Iris pigment epithelial cell (primary cell): Measurements from ENCODE around the gene SLC4A7.
"Not testable (repeated sequence)": the region's sequence is repeated elsewhere in the genome, so short reads cannot be mapped to it uniquely, and the experiment has no call there.

Experiments
- DNase-seq: peaks from one replicate; pipeline ENCODE4 v3.0.0-alpha.2; 2011; ENCODE audit warnings: low read depth

The SLC4A7 gene

DNA sequence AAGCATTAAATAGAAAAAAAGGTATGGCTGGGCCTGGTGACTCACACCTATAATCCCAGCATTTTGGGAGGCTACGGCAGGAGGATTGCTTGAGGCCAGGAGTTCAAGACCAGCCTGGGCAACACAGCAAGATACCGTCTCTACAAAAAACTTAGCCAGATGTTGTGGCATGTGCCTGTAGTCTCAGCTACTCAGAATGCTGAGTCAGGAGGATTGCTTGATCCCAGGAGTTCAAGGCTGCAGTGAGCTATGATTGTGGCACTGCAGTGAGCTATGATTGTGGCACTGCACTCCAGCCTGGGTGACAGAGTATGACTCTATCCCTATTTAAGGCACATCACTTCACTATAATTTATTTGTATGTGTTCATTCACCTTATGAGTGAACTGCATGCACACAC lies 54.3 kb downstream of the SLC4A7 start:
- no peak for DNase-seq

DNA sequence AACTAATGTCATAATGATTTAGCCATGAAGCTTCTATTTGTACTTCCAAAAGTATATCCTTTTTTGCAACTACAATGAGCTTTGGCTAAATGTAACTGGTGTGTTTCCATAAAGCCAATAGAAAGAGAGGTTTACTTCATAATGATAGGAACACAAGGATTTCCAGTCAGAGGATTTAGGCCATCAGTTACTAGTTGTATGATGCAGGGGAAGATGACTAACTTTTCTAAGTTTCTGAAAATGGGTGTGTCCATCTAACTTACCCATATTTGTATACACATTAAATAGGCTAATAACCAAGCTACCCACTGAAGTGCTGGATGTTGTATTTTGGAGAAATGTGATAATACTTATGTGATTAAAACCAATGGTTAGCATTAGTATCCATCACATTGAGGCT lies 55.7 kb downstream of the SLC4A7 start:
- DNase-seq: peak; percentile 15

DNA sequence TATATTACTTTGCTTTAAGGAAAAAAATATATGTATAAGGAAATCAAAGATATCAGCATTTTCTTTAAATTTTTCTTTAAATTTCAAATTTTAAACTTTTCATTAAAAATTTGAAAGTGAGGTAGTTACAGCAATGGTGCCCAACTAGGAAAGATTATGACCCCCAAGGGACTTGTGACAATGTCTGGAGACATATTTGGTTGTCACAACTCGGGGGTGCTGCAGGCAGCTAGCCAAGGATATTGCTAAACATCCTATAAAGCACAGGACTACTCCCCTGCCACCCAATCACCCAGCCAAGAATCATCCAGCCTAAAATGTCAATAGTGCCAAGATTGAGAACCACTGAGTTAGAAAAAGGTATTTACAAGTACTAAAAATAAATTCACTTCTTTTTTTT lies 57.3 kb downstream of the SLC4A7 start:
- no peak for DNase-seq

DNA sequence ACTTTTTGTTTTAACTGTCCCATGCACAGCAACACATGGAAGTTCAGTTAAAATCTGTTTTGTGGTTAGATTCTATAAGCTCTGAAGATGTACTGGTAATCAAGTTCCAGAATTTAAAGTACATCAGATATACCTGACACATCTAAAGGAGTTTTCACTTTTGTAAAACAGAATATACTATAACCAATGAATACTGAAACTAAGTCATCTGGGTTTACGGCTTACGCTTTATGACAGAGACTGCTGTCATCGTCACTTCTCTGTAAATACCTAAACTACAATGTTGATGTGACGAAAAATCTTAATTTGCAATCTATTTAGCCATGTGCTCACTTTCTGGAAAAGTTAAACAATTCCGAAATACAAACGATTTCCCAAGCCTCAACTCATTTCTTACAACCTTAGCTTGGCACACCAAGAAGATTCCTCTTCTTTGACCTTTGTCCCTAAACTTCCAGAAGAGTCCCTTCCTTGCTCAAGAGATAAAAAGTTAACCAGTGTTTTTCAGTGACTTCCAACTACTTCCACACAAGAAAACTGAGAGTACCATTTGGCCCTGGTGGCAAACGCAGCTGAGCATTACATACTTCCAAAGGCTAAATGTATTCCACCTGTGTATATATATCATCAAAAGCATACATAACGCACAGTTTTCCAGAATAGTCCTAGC lies 58.2 kb downstream of the SLC4A7 start:
- no peak for DNase-seq

DNA sequence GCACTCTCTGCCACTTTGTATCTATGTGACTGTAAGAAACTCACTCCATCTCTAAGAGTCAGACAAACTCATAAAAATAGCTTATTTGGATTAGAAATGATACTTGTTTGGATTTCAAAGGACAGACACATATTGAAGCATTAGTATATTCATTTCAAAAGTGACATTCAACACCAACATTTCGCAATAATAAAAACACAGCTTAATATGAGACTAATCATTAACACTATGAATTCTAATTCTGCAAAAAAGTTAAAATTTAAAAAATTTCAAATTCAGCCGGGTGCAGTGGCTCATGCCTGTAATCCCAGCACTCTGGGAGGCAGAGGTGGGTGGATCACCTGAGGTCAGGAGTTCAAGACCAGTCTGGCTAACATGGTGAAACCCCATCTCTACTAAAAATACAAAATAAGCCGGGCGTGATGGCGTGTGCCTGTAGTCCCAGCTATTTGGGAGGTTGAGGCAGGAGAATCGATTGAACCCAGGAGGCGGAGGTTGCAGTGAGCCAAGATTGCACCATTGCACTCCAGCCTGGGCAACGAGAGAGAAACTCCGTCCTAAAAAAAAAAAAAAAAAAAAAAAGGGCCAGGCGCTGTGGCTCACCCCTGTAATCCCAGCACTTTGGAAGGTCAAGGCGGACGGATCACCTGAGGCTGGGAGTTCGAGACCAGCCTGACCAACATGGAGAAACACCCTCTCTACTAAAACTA lies 59.2 kb downstream of the SLC4A7 start:
- DNase-seq: not testable (repeated sequence)

DNA sequence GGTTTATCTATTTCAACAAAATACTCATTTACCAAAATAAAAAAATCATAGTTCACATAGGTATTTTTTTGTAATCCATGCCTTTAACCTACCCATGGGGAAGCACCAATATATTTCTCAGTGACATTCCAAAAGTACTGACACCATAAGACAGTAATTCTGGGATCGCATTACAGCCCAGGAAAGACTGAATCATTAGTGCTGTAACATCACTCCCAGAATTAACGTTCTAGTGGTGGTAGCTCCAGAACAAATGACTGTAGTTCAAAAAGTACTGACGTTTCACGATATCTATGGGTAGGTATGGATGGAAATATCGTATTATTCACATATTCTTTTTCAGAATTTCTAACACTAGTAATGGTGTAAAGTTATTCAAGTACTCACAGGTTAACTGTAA lies 60.7 kb downstream of the SLC4A7 start:
- DNase-seq: peak; percentile 88

DNA sequence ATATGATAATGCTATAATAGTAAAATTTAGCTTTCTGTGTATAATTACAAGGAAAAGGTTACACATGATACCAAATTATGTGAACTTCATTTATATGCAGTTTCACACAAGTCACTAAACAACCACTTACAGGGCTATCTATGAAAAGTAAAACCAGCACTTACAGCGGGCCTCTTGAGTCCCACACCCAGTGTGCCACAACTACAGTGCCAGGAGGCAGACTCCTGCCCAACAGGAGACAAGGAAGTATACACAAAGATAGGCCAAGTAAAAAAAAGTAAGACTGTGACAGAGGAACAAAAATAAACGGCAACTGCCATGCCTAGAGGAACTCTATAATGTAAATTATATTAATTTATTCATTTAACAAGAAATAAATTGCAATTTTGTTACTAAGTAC lies 61.6 kb downstream of the SLC4A7 start:
- no peak for DNase-seq

DNA sequence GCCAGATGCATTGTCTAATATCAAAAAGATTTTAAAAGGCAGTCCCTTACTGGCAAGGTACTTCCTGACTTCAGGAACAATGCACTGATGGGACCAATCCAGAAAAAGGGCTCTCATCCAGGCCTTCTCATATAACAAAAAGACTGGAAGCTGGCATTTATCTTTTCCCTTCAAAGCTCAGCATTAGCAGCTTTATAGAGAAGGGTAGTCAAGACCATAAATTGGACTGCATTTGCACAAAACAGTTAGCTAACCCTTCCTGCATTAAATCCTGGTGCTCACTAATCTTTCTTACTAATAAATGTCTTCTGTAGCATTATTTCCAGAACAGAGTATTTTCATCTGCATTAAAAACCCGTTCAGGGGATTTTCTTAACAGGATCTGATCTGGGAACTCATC lies 69.0 kb downstream of the SLC4A7 start:
- DNase-seq: no peak

DNA sequence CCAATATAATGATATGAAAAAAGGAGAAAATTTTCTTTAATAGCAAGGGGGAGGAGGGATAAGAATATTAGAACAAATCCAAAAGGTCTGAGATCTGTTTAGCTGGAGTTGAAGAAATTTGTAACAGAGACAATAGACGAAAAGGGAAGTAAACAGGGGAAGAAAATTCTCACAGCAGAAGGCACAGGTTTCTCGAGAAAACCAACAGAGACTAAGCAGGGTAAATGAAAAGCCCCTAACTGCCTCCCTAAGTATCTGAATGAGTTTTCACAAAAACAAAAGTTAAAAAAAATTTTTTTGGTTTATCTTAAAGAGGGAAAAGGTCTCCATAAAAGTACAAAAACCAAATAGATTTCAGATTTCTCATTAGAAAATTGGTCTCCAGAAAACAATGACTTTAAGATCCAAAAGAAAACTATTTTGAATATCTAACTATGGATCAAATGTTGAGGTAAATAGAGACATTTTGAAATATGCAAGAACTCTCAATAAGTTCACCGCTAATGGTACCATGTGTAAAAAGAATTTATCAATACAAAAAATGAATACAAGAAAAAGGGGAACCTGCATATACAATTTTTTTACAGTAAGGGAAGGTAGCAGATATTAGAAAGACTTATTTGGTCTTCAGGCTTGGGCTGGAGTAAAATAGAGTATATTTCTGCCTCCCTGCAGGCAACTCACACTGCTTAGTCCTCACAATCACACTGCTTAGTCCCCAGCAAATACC lies 91.1 kb downstream of the SLC4A7 start:
- DNase-seq: no peak

DNA sequence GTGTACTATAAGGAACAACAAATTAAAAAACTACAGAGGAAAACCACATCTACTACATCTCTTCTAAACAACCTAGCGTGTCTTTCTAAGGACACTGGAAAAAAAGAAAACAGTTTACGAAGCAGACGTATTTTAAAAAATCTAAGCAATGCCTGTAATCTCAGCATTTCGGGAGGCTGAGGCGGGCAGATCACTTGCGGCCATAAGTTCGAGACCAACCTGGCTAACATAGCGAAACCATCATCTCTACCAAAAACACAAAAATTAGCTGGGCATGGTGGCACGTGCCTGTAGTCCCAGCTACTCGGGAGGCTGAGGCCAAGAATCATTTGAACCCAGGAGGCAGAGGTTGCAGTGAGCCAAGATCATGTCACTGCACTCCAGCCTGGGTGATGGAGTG lies 91.8 kb downstream of the SLC4A7 start:
- DNase-seq: not testable (repeated sequence)

DNA sequence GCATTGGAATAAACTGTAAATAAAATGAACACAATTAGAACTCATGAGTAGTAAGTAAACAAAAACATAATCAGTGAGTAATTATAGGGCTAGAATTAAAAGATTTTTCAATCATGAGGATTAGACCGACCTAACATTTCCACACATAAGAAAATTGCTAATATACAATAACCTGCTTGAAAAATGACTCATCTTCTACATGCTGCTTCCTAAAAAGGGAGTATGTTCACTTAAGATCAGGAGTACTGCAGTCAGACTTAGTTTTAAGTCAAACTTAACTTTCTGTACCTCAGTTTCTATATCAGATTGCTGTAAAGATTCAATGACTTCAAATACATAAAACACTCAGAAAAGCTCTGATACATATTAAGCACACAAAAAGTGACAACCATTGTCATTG lies 92.4 kb downstream of the SLC4A7 start:
- peak; percentile 24 for DNase-seq

DNA sequence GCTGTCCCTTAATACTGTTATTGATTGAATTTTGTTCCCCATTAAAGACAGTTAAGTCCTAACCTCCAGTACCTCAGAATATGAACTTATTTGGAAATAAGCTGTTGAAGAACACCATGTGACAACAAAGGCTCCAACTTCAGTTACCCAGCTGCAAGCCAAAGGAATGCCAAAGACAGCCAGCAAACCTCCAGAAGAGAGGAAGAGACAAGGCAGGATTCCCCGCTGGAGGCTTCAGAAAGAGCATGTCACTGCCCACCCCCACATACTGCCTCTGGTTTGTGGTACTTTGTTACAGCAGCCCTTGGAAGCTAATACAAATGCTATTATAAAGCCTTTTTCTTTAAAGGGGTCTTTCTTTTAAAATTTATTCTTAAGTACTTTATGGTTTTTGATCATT lies 96.6 kb downstream of the SLC4A7 start:
- peak; percentile 31 for DNase-seq

DNA sequence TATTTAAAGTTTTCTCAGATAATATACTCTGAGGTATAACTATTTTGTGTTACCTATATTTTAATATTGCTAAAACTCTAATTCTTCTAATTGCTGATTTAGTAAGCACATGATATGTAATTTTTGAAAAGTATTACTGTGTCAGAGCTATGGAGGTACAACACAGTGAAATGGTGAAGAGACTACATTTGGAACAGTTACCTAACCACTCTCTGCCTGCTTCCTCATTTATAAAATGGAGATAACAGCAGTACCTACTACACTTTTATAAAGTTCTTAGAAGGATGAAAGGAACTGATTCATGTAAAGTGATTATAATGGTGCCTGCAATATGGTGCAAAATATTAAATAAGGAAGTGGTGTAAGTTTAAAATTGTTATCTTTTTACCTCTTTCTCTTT lies 98.7 kb downstream of the SLC4A7 start:
- DNase-seq: no peak

DNA sequence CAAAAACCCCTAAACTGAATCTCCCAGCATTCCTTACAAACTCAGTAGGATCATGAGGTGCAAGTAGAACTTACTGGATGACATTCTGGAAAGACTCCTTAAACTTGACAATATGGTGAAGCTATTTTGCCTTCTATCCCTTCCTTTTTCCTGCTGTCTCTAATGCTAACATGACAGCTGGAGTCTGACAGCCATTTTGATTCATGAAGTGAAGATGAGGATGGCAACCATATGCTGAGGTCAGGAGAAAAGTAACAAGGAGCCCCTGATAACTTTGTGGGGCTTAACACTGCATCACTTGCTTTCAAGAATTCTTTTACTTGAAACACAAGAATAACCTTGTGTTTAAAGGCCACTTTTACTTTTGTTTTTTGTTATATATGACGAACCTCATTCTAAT lies 100.0 kb downstream of the SLC4A7 start:
- no peak for DNase-seq

DNA sequence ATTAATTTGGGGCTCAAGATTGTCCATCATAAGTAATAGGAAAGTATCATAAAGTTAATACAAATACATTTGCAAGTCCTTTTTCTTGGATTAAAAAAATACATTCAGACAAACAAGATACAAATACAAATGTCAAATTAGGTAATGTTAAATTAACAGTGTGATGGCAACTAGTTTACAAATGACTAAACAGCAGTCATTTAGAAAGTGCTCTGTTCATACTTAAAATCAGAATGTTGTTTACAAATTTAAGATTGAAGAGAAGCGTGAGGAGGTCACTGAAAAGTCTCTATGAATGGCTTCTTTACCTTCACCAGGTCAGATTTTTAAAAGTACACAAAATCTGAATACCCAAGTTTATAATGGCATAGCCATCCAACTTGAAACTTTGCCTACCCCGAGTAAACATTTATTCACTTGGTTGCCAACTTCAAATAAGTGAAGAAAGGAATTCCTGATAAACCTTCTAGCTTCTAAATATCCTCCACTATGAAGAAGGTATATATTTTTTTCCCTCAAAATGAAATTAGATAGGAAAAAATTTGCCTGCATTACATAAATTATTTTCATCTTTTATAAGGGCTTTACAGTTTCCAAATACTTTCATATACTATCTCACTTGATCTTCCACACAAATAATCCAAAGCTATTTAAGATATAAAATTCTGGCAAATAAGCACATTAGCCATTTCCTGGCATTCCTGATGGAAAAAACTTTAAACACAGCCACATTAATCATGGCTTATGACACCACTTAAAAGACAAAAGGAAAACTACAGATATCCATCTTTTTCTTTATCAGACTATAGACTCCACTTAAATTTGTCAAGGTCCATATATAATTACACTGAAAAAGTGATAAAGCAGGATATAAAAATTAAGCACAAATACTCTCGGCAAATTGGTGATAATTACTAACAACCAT lies 103.5 kb downstream of the SLC4A7 start:
- DNase-seq: no peak

DNA sequence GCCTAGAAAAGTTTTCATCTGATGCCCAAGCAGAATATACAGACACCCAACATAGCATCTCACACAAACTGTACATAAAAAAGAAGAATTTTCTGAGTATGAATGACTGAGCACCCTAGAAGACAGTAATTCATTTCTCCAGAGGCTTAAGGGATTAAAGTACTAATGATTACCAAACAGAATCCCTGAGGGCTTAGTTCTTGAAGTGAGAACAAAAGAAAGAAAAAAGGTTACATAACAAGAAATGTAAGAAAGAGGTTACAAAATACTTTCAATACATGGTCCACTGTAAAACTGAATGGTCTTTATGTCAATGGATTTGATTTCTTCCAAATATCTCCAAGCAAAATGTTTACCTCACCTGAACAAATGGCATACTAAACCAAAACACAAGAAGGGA lies 105.9 kb downstream of the SLC4A7 start:
- DNase-seq: no peak

DNA sequence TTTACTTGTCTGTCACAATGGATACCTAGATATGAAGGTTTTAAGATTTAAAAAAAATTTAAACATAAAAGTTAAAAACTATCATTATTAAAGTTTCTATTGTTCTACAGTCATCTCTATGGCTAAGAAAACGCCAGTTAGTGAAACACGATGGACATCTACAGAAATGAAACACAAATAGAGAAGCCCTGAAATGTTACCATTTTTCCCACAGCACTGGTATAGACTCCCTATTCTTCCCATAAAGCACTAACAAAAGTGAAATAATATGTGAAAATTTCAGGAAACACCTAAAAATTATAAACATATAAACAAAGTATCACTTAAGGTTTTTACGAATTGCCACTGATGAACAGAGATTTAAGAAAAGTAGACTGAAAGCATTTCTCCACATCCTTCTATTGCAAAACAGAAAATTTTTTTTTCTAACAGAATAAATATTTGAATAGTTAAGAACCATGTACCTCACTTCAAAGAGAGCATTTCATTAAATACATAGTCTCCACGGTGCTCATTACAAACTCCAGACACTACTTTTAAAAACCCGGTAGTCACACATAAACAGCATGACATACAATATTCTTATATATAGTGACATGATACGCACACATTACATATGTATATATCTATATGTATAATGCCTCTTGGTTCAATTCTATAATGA lies 107.9 kb downstream of the SLC4A7 start:
- DNase-seq: no peak

DNA sequence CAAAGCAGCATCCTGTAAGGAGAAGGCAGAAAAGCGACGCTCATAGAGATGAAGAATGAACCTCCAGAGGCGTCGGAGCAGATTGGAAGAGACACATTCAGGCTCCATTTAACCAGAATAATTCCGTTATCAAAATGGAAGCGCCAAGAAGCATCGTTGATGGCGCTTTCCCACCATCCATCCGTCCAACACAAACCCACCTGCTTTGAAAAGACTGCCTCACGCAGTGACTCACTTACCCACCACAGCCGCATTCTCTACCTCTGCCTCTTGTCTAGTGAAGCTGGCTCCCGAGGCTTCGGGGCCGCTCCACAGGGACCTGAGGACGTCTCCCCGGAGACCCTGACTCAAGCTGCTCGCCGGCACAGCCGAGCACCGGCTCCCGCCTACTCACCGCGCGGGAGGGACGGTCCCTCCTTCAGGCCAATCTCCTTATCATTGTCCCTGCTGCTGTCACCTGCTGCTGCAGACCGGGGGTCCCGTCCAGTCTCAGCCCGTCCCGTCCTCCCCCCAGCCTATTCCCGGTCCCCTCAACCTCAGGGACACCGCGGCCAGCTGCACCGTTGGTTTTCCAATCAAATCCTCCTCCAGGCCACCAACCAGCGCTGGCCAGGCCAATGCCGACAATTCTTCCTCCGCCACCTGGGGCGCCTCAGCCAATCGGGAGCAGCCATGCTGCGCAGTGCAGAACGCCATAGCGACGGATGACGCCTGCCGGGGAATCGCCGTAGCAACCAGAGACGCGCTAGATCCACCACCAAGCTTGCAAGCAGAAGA lies 115.2 kb downstream of the SLC4A7 start, which contains the start of gene NEK10:
Gene NEK10 (minus strand): TSS at position 553 of the 777 bp plus-strand sequence. CDS start 16,501 bp downstream, outside the sequence.
- peak; percentile 95 for DNase-seq

DNA sequence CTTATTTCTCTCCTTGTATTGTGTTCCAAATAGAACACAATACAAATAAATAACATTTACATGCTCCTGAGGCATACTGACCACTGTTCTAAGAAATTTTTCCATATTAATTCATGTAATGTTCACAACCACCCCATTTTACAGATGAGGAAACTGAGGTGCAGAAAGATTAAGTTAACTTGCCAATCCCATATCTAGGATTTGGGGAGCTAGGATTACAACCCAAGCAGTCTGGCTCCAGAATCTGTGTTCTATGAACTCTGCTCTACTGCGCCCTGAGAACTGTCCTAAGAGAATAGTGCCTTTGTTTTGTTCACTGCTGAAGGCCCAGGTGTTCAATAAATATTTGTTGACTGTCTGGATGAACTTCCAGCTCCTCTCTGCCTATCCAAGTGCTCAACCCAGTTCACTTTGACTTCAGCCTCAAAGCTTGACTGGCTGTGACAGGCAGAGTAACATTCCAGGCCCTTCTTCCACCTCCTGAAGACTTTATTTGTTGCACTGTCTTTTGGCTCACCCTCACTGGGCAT lies 118.1 kb downstream of the SLC4A7 start:
- DNase-seq: no peak
